H54 (cell line): ENCODE results near the gene NDUFA11.

Source experiments
- DNase-seq: peaks from one replicate; pipeline ENCODE4 v3.0.0; 2011; ENCODE audit warnings: low spot score, mixed read lengths; ENCODE audit not compliant: insufficient read length
- FAIRE-seq: peaks from 3 replicates; lab custom pipeline; 2011; peaks lifted over from hg19 to GRCh38; lab: Jason Lieb, UNC
- POLR2A ChIP-seq: IDR thresholded peaks from 2 replicates; pipeline ENCODE4 v1.6.1; 2011; ENCODE audit warnings: low read depth, mild to moderate bottlenecking, low read length

The NDUFA11 gene

DNA sequence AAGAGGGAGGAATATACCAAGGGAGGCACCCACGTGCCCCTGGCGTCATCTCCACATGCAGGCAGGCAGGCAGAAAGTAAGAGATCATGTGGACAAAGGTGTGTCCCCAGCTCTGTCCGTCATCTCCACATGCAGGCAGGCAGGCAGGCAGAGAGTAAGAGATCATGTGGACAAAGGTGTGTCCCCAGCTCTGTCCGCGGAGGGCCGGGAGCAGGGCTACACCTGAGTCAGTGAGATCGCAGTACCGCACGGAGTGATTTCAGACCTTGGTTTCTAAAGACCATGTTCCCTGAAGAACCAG, 32.7 kb upstream of the NDUFA11 start:
- FAIRE-seq, result no peak
- DNase-seq, result no peak
- no peak for TF ChIP-seq POLR2A

DNA sequence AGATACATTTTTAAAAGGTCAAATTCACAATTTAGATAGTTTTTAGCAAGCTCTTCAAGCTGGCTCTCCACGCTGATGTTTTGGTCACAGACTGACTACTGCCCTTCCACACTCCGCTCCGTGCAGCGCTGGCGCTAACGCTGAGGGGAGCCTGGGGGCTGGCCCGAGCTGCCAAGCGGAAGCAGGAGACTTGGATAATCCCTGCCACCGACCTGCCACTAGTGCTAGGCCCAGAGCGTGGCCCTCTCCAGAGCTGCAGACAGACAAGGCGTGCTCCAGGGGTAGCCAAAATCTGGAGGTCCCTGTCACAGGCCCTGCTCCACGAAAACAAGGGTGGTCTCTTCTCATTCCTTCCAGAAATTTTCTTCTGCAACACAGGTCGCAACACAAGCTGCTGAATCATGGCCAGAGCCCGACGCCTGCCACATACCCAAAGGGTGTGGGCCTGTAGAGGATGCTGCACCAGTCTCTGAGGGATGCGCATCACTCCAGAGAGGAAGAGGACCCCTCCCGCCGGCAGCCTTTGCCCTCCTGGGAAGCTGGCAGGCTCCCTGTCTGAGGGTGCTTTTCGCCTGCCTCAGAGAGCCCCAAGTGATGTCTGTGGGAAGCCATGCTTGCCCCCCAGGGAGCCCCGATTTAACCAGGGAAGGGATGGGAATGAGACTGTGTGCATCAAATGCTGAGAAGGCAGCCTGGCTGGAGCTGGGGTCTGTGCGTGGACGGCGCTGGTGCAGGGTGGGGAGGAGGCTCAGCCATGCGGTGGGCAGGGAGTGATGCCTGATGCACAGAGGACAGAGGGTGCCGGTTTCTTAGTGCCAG, 32.1 kb upstream of the NDUFA11 start:
- TF ChIP-seq POLR2A, result no peak

DNA sequence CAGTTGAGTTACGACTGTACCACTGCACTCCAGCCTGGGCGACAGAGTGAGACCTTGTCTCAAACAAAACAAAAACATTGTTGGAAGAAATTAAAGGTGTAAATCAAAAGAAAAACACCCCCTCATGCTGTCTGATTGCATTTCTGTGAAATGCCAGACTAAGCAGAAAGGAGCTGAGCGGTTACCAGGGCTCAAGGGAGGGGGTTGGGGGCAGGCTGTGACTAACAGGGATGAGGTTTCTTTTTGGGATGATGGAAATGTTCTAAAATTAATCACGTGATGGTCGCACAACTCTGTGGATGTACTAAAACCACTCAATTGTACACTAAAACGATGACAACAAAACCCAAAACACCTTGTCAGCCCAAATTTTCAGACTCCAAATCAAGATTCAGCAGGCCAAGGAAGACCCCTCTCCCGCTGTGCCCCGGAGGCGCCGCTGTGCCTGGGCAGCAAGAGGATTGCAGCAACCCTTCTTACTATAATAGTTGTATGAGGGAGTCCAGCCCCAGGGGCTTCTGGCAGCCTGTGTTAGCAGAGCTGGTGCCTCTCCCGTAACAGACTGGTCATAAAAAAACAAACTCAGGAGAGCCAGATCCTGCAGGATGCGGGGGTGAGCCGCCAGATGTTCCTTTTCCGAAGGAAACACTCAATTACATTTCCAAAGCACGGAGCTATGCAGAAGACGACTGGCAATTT, 31.3 kb upstream of the NDUFA11 start:
- no peak for DNase-seq
- FAIRE-seq, result no peak

More for the DNA sequence above, 32.1 kb upstream of the NDUFA11 start:
- DNase-seq, result no peak
- FAIRE-seq, result no peak

DNA sequence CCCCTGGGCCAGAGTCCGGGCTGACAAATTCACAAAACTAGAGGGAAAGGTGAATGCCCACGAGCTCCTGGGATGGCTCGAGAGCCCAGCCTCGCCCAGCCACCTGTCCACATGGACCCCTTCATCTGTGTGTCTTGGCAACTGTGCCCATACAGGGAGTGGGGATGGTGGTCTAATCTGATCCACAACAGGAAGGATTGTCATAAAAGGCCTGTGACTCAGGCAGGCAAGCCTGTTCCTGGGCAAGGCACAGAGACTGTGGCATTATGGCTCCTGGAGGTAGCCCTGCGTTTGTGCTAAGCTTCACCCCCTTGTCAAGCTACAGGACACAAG, 30.4 kb upstream of the NDUFA11 start:
- TF ChIP-seq POLR2A, result no peak
- DNase-seq, result no peak
- FAIRE-seq, result no peak

More for the DNA sequence above, 31.3 kb upstream of the NDUFA11 start:
- no peak for TF ChIP-seq POLR2A

DNA sequence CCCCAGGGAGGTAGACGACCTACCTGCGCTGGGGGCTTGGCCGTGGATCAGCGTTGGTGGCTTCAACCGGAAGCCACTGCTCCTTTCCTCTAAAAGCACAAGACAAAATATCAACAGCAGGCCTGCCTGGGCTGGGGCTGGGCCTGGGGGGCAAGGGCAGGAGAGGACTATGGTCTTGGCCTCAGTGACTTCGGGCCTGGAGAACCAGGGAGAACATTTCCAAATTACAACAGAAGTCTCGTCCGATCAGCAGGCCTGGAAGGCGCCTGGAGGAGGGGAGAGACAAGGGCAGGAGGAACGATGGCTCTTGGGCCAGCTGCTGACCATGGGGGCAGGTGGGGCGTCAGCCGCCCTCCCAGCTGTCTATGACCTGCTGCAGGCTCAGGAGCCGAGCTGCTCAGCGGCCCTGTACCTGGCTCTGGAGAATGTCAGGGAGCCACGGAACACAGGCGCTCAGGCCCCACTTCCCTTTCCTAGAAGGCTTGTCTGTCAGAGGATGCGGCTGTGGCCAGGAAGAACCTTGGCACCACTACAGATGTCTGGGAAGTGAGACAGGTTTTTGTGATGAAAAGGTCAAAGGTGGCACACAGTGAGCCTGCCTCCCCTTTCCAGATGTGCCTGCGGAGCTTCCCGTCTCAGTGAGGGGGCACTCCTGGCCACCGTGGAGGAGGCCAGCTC, 29.9 kb upstream of the NDUFA11 start:
- FAIRE-seq (no peak), DNase-seq (no peak)
- no peak for TF ChIP-seq POLR2A

DNA sequence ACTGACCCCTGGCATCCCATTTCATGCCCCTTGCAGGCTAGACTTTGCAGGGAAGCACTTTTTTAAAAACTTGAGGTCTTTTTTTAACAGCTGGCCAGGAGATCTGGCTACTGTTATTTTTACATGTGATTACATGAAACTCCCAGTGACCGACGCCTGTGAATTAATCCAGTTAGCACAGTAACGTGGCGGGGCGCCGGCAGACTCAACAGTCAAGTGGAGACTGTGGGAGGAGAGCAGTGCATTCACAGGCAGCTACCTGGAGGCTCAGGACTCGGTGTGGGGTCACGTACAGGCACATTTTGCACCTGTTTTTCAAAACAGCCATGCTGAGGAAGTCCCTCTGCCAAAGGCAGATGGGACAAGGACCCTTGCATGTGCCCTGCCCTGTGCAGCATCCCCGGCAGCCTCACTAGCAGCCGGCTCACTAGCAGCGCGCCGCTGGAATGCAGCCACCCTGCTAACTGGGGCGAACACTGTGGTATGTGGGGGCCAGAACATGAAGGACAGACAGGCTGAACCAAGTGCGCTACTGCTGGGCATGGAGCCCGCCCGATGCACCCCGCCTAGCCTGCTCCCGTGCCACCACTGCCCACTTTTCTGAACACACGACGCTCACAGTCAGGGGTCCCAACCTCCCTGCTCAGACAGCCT, 29.1 kb upstream of the NDUFA11 start:
- FAIRE-seq (no peak), DNase-seq (no peak)
- no peak for TF ChIP-seq POLR2A

DNA sequence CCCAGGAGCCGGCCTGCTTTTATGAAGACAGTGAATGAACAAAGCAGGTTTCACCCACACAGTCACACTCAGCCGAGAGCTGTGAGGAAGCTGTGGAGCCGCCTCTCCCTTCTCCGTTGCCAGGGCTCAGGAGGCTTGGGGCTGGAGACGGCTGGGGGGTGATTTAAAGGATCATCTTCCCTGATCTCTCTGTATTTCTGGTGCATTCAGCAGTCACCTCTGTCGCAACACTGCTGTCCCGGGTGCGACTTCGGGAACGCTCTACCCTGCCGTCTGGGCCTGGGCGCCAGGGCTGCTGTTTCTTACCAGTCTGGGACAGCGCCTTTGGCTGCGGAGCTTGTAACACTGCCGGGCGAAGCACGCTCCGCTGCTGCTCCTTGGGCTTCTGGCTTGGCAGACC, 28.6 kb upstream of the NDUFA11 start:
- TF ChIP-seq POLR2A, result no peak
- DNase-seq, result no peak
- FAIRE-seq, result no peak

DNA sequence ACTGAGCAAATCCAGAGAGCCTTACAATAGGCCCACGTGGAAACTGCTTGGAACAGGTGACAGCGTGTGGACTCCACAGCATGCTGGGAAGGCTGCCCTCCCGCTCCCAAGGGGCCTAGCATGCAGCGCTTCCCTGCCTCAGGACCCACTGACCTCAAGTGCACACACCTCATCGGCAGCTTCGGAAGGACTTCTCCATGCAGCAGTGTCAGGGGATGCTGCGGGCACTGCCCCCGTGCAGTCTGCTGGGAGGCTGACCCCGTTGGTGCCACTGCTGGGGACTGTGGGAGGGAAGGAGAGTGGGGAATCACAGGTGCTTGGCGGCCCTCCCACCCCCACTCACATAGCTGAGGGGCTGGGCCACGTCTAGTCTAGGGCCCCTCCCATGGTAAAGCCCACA, 27.7 kb upstream of the NDUFA11 start:
- FAIRE-seq, result no peak

DNA sequence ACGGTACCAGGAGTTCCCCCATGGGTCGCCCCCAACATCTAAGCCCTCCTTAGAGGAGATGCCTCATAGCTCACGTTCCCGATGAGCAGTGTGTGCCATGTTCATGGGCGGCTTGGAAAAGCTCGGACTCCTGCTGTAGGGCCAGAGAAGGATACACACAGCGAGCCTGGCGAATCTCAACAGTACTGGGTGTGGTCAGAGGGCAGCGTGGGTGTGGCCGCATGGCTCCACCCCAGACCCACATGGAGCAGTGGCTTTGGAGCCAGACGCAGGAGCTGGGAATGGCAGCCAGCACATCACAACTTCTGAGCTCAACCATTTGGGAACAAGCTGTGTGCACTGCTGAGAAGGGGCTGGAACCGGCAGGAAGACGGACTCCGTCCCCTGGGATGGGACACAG, 26.0 kb upstream of the NDUFA11 start:
- no peak for TF ChIP-seq POLR2A
- no peak for FAIRE-seq
- DNase-seq, result no peak

More for the DNA sequence above, 27.7 kb upstream of the NDUFA11 start:
- no peak for TF ChIP-seq POLR2A
- no peak for DNase-seq

DNA sequence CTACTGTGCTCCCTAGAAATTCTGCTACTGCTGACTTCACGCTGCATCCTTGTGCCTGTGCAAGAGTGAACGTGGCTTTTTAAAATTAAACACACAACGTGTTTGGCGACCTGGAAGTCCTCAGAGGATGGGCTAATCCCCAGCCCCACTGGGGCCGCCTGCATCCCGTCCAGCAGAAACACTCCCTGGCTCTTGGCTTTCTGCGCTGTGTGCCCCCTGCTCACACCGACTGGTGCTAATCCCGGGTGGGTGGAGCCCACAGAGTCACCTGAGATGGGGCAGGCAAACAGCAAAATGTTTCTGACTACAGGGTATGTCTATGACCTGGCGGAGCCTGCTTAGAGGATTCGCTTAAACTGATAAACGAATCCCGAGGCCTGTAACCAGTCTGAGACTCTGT, 25.6 kb upstream of the NDUFA11 start:
- no peak for TF ChIP-seq POLR2A
- DNase-seq (no peak), FAIRE-seq (no peak)

DNA sequence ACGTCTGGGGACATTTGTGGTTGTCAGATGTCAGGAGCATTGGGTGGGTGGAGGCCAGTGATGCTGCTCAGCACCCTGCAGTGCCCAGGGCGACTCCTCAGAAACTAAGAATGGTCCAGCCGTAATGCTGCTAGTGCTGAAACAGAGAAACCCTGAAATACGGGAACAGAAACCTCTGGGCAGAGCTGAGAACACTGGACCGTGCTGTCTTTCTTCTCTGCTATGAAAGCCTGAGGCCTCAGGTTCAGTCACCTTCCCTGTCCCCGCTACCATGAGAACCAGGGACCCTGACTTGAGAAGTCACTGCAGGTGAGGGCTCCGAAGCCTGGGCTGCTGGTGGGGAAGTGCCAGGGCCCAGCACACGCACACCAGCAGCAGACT, 23.8 kb upstream of the NDUFA11 start:
- no peak for FAIRE-seq
- DNase-seq, result no peak
- TF ChIP-seq POLR2A, result no peak

DNA sequence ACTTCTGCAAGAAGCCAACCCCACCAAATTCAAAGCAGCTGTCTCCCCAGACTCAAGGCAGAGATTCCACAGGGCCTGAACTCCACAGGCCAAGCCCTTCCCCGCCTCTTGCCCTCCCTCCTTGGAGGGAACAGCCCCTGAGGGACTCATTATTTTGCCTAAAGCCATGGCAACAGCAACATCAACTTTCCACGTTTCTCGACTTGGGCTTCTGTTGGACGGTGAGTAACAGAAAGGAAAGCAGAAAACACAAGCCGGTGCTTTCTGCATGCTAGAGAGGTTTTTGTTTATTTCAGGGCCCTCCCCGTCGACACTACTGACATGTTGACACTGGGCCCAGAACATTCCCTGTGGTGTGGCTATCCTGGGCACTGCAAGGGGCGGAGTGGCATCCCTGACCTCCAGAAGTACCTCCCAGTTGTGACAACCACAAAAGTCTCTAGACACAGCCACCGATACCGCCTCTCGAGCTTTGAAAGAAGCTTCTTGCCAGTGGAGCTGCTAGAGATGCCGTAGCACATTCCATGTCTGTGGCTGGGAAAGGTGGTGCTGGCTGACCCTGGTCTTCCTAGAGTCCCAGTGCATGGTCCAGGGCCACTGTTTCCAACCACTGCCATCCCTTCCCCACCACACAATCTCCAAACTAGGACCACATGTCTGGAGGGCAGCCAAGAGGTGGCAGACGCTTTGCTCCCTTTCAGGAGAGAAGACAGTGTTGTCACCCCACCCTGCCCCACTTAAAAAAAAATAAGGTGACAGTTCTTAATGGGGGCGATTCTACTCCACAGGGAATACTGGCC, 23.3 kb upstream of the NDUFA11 start:
- no peak for TF ChIP-seq POLR2A
- FAIRE-seq (no peak), DNase-seq (no peak)

DNA sequence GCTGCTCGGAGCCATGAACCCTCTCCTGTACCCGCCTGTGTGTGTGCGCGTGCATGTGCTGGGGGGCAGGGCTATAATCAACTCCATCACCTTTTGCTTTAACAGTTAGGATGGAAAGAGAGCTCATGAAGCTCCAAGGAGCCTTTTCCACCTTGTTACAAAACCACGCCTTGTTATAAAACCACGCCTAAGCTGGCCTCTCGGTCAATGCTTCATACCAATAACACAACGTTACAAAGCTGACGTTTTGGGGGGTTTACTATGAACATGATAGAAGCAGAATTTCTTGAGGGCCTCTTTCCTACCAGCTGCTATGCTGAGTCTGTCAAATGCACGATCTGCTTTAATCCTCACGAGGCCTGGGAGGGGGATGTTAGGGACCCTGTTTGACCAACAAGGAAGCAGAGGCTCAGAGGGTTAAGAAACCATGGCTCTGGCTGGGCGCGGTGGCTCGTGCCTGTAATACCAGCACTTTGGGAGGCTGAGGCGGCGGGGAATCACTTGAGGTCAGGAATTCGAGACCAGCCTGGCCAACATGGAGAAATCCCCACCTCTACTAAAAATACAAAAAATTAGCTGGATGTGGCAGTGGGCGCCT, 22.3 kb upstream of the NDUFA11 start:
- no peak for TF ChIP-seq POLR2A
- FAIRE-seq (no peak), DNase-seq (no peak)

DNA sequence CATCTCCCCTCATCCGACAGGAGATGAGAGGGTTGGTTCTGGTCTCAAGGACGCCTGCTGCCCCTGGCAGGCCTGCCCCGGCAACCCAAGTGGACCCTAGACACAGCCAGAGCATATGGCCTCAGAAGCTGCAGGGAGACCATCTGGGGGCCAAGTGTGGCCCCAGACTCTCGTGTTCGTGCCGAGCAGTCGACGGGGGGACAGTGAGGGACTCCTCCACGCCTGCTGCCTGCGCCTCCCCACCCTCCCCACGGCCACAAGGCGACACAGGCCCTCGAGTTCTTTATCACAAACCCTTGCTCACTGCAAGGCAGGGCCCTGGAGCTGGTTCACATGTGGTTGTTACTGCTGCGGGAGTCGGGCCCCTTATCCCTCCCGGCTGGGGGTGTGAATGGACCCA, 19.8 kb upstream of the NDUFA11 start:
- FAIRE-seq, result no peak
- DNase-seq, result no peak
- no peak for TF ChIP-seq POLR2A
